Right atrium auricular region (tissue), 2 donors: Measurements from ENCODE around the gene UBN2. TPM values are rescaled to one million over a fixed set of nuclear protein-coding genes. Genes with fewer than 3 reads are reported as not detected.

Experiments
- DNase-seq: peaks from one replicate; pipeline ENCODE4 v3.0.0-alpha.2; 2019; ENCODE audit warnings: low spot score
- H3K27ac ChIP-seq, 2 donors: fragments of 200-600 bp; sonication (generic); 1 replicate in 1 of 2; 2 replicates in 1 of 2; pipeline ENCODE4 v1.5.1; 2016 to 2019
- H3K27me3 ChIP-seq, 2 donors: fragments of 200-600 bp; sonication (generic); one replicate each; pipeline versions ENCODE4 v1.5.1 to v1.6.0; 2017 to 2019
- H3K36me3 ChIP-seq: fragments of 200-600 bp; sonication (generic); one replicate; pipeline ENCODE4 v1.5.1; 2016
- H3K4me1 ChIP-seq, 2 donors: fragments of 200-600 bp; sonication (generic); one replicate each; pipeline versions ENCODE4 v1.5.1 to v1.6.0; 2017 to 2019
- H3K4me3 ChIP-seq, 2 donors: fragments of 200-600 bp; sonication (generic); 1 replicate in 1 of 2; 2 replicates in 1 of 2; pipeline ENCODE4 v1.5.1; 2017 to 2019; ENCODE audit warnings: mild to moderate bottlenecking in 1 of 2, moderate library complexity in 1 of 2
- H3K9me3 ChIP-seq, 2 donors: fragments of 200-600 bp; sonication (generic); one replicate each; pipeline ENCODE4 v1.5.1; 2019
- total RNA-seq, 2 donors: library from RNA; depleted of rRNA; stranded (reverse); fragments of >200 nt; gene quantifications; one replicate each; pipeline ENCODE4 v1.1.0, GENCODE V29; 2016
- TF ChIP-seq, protein P1 (sequence below), 2 donors: fragments of 200-600 bp; sonication (generic); IDR thresholded peaks; one replicate each; pipeline ENCODE4 v1.5.1; 2019; ENCODE audit warnings: antibody characterized with exemption in 2 of 2

Gene UBN2
- total RNA-seq, 2 donors from 2014 or later = 7.9 to 8.5 TPM

DNA sequence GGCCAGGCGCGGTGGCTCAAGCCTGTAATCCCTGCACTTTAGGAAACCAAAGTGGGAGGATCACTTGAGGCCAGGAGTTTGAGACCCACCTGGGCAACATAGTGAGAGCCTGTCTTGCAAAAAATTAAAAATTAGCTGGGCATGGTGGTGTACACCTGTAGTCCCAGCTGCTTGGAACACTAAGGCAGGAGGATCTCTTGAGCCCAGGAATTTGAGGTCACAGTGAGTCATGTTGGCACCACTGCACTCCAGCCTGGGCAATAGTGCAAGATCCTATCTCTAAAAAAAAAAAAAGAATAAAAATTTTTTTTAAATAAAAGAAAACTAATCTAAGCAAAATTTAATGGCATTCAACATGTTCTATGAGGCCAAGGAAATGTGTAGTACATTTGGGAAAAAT lies 44.9 kb upstream of the UBN2 start:
- Histone ChIP-seq H3K4me1 (no peaks in the 10 kb centered on the region), H3K36me3 (peaks cover 8% of the 10 kb centered on the region), H3K27ac (no peak overlapping the region), H3K4me3 (no peak overlapping the region), H3K27me3 (no peaks in the 10 kb centered on the region), H3K9me3 (no peaks in the 10 kb centered on the region)
- TF ChIP-seq, protein P1, sequence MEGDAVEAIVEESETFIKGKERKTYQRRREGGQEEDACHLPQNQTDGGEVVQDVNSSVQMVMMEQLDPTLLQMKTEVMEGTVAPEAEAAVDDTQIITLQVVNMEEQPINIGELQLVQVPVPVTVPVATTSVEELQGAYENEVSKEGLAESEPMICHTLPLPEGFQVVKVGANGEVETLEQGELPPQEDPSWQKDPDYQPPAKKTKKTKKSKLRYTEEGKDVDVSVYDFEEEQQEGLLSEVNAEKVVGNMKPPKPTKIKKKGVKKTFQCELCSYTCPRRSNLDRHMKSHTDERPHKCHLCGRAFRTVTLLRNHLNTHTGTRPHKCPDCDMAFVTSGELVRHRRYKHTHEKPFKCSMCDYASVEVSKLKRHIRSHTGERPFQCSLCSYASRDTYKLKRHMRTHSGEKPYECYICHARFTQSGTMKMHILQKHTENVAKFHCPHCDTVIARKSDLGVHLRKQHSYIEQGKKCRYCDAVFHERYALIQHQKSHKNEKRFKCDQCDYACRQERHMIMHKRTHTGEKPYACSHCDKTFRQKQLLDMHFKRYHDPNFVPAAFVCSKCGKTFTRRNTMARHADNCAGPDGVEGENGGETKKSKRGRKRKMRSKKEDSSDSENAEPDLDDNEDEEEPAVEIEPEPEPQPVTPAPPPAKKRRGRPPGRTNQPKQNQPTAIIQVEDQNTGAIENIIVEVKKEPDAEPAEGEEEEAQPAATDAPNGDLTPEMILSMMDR (IDR thresholded peaks at IDR 0.05) = no peak
- no peak for DNase-seq

DNA sequence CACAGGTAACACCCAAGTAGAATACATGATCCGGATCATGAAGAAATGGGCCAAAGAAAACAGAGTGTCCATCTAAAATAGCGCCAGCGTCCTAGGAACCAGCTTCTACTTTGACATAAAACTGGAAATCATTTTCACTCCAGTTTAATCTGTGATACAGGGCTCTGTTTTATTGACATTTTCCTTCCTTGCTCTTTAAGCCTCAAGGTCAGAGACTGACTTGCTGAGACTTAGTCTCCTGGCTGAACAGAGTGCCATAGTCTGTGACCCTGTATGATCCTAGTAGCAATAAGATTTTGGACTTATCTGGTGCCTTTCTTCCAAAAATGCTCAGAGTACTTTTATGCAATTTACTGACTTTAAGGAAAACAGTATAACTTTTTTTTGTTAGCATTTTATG lies 41.7 kb upstream of the UBN2 start:
- H3K4me1 ChIP-seq = no peaks in the 10 kb centered on the region
- H3K4me3 ChIP-seq = no peak overlapping the region
- no peak overlapping the region for H3K27ac ChIP-seq
- no peaks in the 10 kb centered on the region for H3K9me3 ChIP-seq
- H3K36me3 ChIP-seq = peaks cover 8% of the 10 kb centered on the region
- no peak for DNase-seq
- H3K27me3 ChIP-seq = no peaks in the 10 kb centered on the region
- TF ChIP-seq, protein P1 (IDR thresholded peaks at IDR 0.05) = no peak

DNA sequence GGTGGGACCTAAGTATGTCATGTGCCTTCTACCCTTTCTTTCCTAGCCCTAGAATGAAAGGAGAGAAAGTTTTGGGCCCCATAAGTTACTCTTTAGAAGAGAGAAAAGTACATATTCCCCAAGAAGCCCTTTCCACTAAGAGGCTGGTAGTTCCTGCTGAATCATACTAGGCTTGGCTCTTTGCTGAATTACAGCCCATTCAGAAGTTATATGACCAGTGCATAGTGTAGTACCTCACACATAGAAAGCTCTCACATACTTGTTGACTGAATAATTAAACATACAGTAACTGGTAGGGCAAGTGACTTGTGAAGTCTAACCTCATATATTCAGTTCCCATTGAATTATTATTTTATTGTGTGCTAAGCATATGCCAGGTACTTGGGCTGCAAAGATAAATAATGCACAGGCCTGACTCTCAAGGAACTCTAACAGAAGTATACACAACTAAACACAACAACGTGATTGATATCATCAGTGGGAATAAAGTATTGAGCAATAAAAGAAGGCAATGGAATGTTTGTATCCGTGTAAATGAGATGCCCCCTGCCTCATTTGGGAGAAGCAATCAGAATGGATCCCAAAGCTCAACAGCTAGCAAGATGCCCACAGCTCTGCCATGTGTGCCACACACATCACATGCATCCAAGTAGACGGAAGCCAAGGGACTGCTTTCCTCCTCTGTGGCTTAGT lies 38.9 kb upstream of the UBN2 start:
- H3K36me3 ChIP-seq = peaks cover 8% of the 10 kb centered on the region
- TF ChIP-seq, protein P1 (IDR thresholded peaks at IDR 0.05) = no peak
- no peak for DNase-seq
- no peak overlapping the region for H3K4me3 ChIP-seq
- H3K27me3 ChIP-seq = no peaks in the 10 kb centered on the region
- H3K27ac ChIP-seq = no peak overlapping the region
- no peaks in the 10 kb centered on the region for H3K4me1 ChIP-seq
- H3K9me3 ChIP-seq = no peaks in the 10 kb centered on the region

DNA sequence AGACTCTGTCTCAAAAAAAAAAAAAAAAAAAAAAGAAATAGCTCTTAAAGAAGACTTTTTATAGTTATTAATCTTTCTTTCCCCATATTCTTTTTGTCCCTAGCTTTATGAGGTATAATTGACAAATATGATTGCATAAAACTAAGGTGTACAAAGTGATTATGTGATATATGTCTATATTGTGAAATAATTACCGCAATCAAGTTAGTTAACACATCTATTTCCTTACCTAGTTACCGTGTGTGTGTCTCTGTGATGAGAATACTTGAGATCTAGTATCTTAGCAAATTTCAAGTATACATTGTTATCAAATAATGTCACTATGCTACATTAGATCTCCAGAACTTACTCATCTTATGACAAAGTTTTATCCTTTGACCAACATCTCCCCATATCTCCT lies 30.7 kb upstream of the UBN2 start:
- Histone ChIP-seq H3K36me3 (no peaks in the 10 kb centered on the region), H3K4me1 (no peaks in the 10 kb centered on the region), H3K27me3 (no peaks in the 10 kb centered on the region), H3K4me3 (no peak overlapping the region), H3K27ac (no peak overlapping the region), H3K9me3 (peaks cover 0 to 7% of the 10 kb centered on the region in 2 donors)
- no peak for DNase-seq
- TF ChIP-seq, protein P1 (IDR thresholded peaks at IDR 0.05) = no peak

DNA sequence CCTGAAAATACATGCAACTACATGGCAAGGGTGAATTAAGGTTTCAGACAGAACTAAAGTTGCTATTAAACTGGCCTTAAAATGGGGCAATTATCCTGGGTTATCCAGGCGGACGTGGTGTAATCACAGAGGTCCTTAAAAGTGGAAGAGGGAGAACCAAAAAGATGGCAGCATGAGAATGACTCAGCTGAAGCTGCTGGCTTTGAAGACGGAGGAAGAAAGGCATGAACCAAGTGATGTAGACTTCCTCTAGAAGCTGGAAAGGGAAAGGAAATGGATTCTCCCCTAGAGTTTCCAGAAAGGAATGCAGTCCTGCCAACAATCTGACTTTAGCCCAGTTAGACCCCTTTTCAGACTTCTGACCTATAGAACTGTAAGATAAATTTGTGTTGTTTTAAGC lies 27.0 kb upstream of the UBN2 start:
- Histone ChIP-seq H3K27ac (no peak overlapping the region), H3K27me3 (no peaks in the 10 kb centered on the region), H3K36me3 (no peaks in the 10 kb centered on the region), H3K4me1 (no peaks in the 10 kb centered on the region), H3K9me3 (peaks cover 5 to 29% of the 10 kb centered on the region in 2 donors), H3K4me3 (no peak overlapping the region)
- TF ChIP-seq, protein P1 (IDR thresholded peaks at IDR 0.05) = no peak
- no peak for DNase-seq

DNA sequence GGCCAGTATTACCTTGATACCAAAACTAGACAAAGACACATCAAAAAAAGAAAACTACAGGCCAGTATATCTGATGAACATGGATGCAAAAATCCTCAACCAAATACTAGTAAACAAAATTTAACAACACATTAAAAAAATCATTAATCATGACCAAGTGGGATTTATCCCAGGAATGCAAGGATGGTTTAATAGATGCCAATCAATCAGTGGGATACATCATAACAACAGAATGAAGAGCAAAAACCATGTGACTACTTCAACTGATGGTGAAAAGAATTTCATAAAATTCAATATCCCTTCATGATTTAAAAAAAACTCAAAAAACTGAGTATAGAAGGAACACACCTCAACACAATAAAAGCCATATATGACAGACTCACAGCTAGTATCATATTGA lies 25.2 kb upstream of the UBN2 start:
- Histone ChIP-seq H3K27me3 (no peaks in the 10 kb centered on the region), H3K27ac (no peak overlapping the region), H3K4me1 (no peaks in the 10 kb centered on the region), H3K9me3 (peaks cover 5 to 29% of the 10 kb centered on the region in 2 donors), H3K4me3 (no peak overlapping the region), H3K36me3 (no peaks in the 10 kb centered on the region)
- TF ChIP-seq, protein P1 (IDR thresholded peaks at IDR 0.05) = no peak
- no peak for DNase-seq
